ENCODE data around the gene SCFD2.

Gene SCFD2

GRCh38 chr4:52861879-52862616, 503.8 kb downstream of the SCFD2 start, which contains the start of gene RASL11B:
RASL11B (plus strand) TSS chr4:52862317; CDS start chr4:52862508, 191 bp downstream.
- no peak for TF ChIP-seq CTCF (IDR thresholded peaks at IDR 0.05; ENCODE audit: low read length, missing control alignments)
- peak; percentile 62 for DNase-seq (ENCODE audit: low read depth)

GRCh38 chr4:52861171-52861823, 504.6 kb downstream of the SCFD2 start:
- H3K4me3 ChIP-seq (replicated peaks; ENCODE audit: low read depth, low read length), result peak overlapping the region; percentile 60
- DNase-seq (ENCODE audit: low read depth), result no peak
- TF ChIP-seq CTCF (IDR thresholded peaks at IDR 0.05; ENCODE audit: low read length, missing control alignments), result no peak

More at GRCh38 chr4:52861879-52862616, 503.8 kb downstream of the SCFD2 start, which contains the start of gene RASL11B:
- H3K4me3 ChIP-seq (replicated peaks; ENCODE audit: low read depth, low read length), result peak within 1 kb of the TSS; percentile 60

DNA sequence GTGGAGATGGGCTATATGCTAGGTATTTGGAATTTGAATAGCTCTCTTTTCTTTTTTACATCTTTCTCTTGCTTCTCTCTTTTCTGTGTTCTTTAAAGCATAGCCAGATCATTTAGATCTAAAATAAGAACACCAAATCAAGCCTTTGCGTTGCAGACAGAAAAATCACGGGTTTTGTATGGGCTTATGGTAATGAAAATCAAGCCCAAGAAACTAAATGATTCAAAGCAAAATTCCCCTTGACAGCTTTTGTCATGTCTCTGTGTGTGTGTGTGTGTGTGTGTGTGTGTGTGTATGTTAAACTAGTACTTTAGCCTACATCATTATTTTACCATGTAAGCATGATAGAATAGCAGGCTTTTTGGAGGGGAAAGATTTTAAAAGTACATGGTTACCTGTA, 505.5 kb downstream of the SCFD2 start:
- no peak for TF ChIP-seq CTCF (IDR thresholded peaks at IDR 0.05; ENCODE audit: low read length, missing control alignments)
- no peak overlapping the region for H3K4me3 ChIP-seq (replicated peaks; ENCODE audit: low read depth, low read length)
- DNase-seq (ENCODE audit: low read depth), result no peak

DNA sequence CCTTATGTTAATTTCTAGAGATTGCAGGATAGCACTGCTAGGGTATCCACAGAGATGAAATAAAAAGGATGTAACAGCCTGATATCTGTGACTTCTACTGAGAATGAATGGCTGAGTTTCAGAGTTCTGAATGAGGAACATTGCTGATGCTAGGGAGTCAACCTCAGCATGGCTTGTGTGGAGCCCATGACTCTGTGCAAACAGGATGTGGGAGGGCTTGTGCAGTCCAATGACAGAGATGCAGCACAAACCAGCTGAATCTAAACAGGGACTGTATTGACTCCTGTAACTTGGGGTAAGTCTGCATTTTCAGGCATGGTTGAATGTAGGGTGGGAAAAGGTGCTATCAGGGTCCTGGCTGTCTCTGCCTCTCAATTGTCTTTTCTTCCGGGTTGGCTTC, 509.1 kb downstream of the SCFD2 start:
- H3K4me3 ChIP-seq (replicated peaks; ENCODE audit: low read depth, low read length), result no peak overlapping the region
- no peak for TF ChIP-seq CTCF (IDR thresholded peaks at IDR 0.05; ENCODE audit: low read length, missing control alignments)
- no peak for DNase-seq (ENCODE audit: low read depth)

DNA sequence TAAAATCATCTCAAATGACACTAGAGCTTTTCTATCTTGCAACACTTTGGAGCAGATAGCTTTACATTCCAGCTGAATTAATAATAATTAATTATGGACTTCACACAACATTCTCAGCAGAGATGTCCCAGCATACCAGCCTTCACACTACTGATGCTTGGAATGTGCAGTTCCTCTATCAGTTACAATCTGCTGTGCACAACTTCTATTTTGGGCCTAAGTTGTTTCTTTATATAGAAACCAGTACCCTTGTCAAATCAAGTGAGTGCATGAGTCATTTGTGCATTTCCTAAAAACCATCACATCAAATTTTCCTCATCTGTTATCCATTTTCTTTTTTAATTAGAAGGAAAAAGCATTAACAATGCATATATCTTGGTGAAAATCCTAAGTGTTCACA, 512.5 kb downstream of the SCFD2 start:
- peak; percentile 36 for DNase-seq (ENCODE audit: low read depth)
- H3K4me3 ChIP-seq (replicated peaks; ENCODE audit: low read depth, low read length), result no peak overlapping the region
- TF ChIP-seq CTCF (IDR thresholded peaks at IDR 0.05; ENCODE audit: low read length, missing control alignments), result no peak

- DNase-seq (ENCODE audit: low read depth), result no peak
- H3K4me3 ChIP-seq (replicated peaks; ENCODE audit: low read depth, low read length), result no peak overlapping the region
- no peak for TF ChIP-seq CTCF (IDR thresholded peaks at IDR 0.05; ENCODE audit: low read length, missing control alignments)
Observed at GRCh38 chr4:52852711-52853110, 513.1 kb downstream of the SCFD2 start.

All from fibroblast of pulmonary artery (primary cell).